Osteoblast (primary cell): ENCODE results near the gene PARD3B. TPM values are rescaled to one million over a fixed set of nuclear protein-coding genes. Genes with fewer than 3 reads are reported as not detected.

Source experiments
- DNase-seq: peaks from one replicate; pipeline ENCODE4 v3.0.0; 2011; ENCODE audit warnings: low spot score, mixed read lengths; ENCODE audit not compliant: insufficient read length; ENCODE audit errors: missing footprints
- H2AFZ ChIP-seq: 2 replicates; pipeline ENCODE4 v1.6.0; 2011; ENCODE audit warnings: mild to moderate bottlenecking, low read length
- H3K27ac ChIP-seq: 2 replicates; pipeline ENCODE4 v1.5.1; 2011; ENCODE audit warnings: mild to moderate bottlenecking, low read depth, low read length, moderate library complexity
- H3K27me3 ChIP-seq: 2 replicates; pipeline ENCODE4 v1.6.0; 2012; ENCODE audit warnings: mild to moderate bottlenecking, control low read depth, inconsistent platforms, low read length, moderate library complexity; ENCODE audit not compliant: insufficient read depth
- H3K36me3 ChIP-seq: 2 replicates; pipeline ENCODE4 v1.5.1; 2011; ENCODE audit warnings: mild to moderate bottlenecking, low read length, control low read depth, moderate library complexity; ENCODE audit not compliant: insufficient read depth
- H3K4me1 ChIP-seq: 2 replicates; pipeline ENCODE4 v1.5.1; 2011; ENCODE audit warnings: mild to moderate bottlenecking, low read length, control low read depth, moderate library complexity; ENCODE audit not compliant: insufficient read depth
- H3K4me2 ChIP-seq: 2 replicates; pipeline ENCODE4 v1.6.0; 2011; ENCODE audit warnings: mild to moderate bottlenecking, low read length; ENCODE audit not compliant: insufficient read depth
- H3K4me3 ChIP-seq: fragments of 200-600 bp; sonication (generic); 3 replicates; pipeline ENCODE4 v1.5.1; 2012; ENCODE audit warnings: mild to moderate bottlenecking, low read length, inconsistent platforms; ENCODE audit not compliant: insufficient read depth
- H3K79me2 ChIP-seq: 2 replicates; pipeline ENCODE4 v1.6.0; 2012; ENCODE audit warnings: mild to moderate bottlenecking, low read length, control low read depth, inconsistent platforms; ENCODE audit not compliant: insufficient read depth
- H3K9me3 ChIP-seq: 2 replicates; pipeline ENCODE4 v1.5.1; 2011; ENCODE audit warnings: low read depth, low read length, control low read depth
- H4K20me1 ChIP-seq: 2 replicates; pipeline ENCODE4 v1.6.0; 2012; ENCODE audit warnings: mild to moderate bottlenecking, low read length, control low read depth; ENCODE audit not compliant: insufficient read depth
- CTCF ChIP-seq: IDR thresholded peaks from 2 replicates; pipeline ENCODE4 v1.5.1; 2011; ENCODE audit warnings: mild to moderate bottlenecking, low read depth, low read length, moderate library complexity; ENCODE audit errors: extremely low read depth
- total RNA-seq: library from RNA; depleted of rRNA; stranded (reverse); fragments of >200 nt; gene quantifications from 2 replicates; pipeline ENCODE4 v1.2.3, GENCODE V29; 2012

The PARD3B gene
- total RNA-seq, 1 donor, result 22.4 TPM

- H3K4me3 ChIP-seq, result no peak overlapping the region
- no peak for DNase-seq
- no peak overlapping the region for H2AFZ ChIP-seq
- H4K20me1 ChIP-seq, result no peaks in the 10 kb centered on the region
- H3K79me2 ChIP-seq, result no peaks in the 10 kb centered on the region
- H3K4me2 ChIP-seq, result no peak overlapping the region
- no peaks in the 10 kb centered on the region for H3K9me3 ChIP-seq
- H3K27ac ChIP-seq, result no peak overlapping the region
- no peaks in the 10 kb centered on the region for H3K36me3 ChIP-seq
- H3K27me3 ChIP-seq, result no peaks in the 10 kb centered on the region
- no peak for TF ChIP-seq CTCF
- no peaks in the 10 kb centered on the region for H3K4me1 ChIP-seq
Observed at GRCh38 chr2:205188239-205189138, 643.2 kb downstream of the PARD3B start.

DNA sequence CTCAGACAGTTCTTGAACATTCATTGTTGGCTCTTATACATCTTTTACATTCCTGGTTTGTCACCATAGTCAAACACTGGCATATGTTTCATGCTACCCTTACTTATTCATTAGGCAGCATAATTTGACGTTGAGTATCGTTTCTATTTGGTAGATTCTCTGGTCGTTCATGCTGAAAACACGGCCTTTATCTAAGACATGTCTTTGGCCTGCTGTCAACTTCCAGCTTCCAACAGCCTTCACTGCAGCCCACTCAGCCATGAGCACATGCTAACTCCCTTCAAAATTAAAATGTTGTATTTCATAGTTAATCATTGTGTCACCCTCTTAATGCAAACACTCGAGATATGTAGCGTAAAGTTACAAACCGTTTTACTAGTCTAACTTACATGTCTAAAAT, 644.0 kb downstream of the PARD3B start:
- H3K36me3 ChIP-seq, result no peaks in the 10 kb centered on the region
- H3K27ac ChIP-seq, result no peak overlapping the region
- no peak overlapping the region for H3K4me3 ChIP-seq
- H4K20me1 ChIP-seq, result no peaks in the 10 kb centered on the region
- no peak for TF ChIP-seq CTCF
- no peaks in the 10 kb centered on the region for H3K9me3 ChIP-seq
- H3K79me2 ChIP-seq, result no peaks in the 10 kb centered on the region
- H2AFZ ChIP-seq, result no peak overlapping the region
- no peak overlapping the region for H3K4me2 ChIP-seq
- DNase-seq, result no peak
- no peaks in the 10 kb centered on the region for H3K27me3 ChIP-seq
- H3K4me1 ChIP-seq, result no peaks in the 10 kb centered on the region

DNA sequence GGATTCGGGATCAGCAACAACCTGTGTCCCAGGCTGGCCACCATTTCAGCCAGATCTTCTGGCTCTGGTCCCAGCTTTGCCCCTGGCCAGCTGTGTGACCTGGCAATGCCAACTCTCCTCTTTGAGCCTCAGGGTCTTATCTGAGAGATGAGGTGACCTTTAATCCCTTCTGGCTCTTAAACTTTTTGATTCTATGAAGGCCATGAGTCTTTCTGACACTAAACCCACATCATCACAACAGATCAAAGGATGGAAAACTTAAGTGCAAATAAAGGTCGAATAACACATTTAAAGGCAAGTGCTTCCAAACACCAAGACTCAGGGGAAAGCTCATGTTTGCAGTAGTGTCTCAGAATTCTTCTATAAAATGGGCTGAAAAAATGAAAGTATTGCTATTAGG, 645.3 kb downstream of the PARD3B start:
- no peak for TF ChIP-seq CTCF
- Histone ChIP-seq H3K79me2 (no peaks in the 10 kb centered on the region), H4K20me1 (no peaks in the 10 kb centered on the region), H3K27me3 (no peaks in the 10 kb centered on the region), H3K36me3 (no peaks in the 10 kb centered on the region), H3K27ac (no peak overlapping the region), H2AFZ (no peak overlapping the region), H3K4me3 (no peak overlapping the region), H3K4me2 (no peak overlapping the region), H3K4me1 (no peaks in the 10 kb centered on the region), H3K9me3 (no peaks in the 10 kb centered on the region)
- DNase-seq, result no peak

DNA sequence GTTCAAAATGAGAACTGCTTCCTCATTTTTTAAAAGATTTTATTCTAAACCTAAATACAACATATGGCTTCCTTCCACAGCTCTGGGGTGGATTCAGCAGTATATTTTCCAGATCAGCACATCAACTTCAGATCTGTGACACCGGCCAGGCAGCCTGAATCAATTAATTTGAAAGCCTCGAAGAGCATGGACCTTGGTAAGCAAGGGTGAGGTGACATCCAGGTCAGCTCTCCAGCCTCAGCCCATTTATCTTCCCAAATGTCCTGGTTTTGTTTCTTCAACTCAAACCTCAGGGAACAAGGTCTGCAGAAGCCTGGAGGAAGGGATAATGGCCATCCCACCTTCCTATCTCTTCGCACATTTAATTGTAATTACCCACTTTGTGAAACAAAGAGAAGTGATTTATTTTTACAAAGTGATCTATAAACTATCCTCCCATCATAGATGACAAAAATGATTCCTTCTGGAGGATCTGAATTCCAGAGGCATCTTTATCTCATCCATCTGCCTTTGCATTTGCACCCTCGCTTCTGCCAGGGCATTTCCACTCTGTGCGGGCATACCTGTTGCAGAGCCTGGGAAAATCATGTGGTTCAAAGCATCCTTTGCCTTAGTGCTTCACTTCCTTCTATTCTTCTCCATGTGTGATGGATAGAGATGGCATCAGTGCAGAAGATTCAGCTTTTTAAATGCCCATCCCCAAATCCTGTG, 648.0 kb downstream of the PARD3B start:
- DNase-seq, result no peak

More for the DNA sequence above, 648.0 kb downstream of the PARD3B start:
- H2AFZ ChIP-seq, result no peak overlapping the region
- no peak for TF ChIP-seq CTCF
- H3K4me2 ChIP-seq, result no peak overlapping the region
- no peaks in the 10 kb centered on the region for H3K79me2 ChIP-seq
- H4K20me1 ChIP-seq, result no peaks in the 10 kb centered on the region
- no peaks in the 10 kb centered on the region for H3K27me3 ChIP-seq
- H3K27ac ChIP-seq, result no peak overlapping the region
- H3K4me1 ChIP-seq, result peaks cover 8% of the 10 kb centered on the region
- H3K9me3 ChIP-seq, result no peaks in the 10 kb centered on the region
- no peaks in the 10 kb centered on the region for H3K36me3 ChIP-seq
- H3K4me3 ChIP-seq, result no peak overlapping the region
